ENCODE data around the gene PRSS12.
"Not testable (repeated sequence)": the region's sequence is repeated elsewhere in the genome, so short reads cannot be mapped to it uniquely, and the experiment has no call there.

PRSS12 gene

DNA sequence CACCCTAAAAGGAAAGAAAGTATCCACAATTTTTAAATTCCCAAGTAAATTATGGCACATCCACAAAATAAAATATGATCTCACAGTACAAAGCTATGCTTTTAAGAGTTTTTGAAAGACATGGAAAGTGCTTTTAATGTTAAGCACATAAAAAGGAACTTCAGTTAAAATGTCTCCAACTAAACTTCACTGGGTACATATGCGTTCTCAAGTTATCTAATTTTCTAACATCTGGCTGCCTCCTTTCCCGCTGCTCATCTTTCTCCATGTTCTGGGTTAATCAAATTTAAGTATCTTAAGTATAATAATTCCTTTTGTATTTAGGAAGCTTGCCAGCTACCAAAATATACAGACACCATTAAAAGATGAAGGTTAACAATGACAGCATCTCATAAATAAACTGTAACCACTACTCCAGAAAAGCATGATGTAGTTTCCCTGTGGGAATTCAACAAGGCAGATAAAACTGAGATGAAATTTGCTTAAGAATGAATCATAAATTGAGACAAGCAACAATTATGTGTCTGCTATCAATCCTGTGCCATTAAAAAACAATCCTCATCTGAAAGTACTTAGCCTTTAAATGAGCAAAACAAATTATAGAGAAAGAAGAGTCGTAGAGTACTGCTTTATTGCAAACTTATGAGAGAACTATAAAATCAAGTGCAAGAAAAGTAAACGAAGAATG, 25.1 kb downstream of the PRSS12 start:
- DNase-seq, result no peak

GRCh38 chr4:118326585-118326984, 26.2 kb downstream of the PRSS12 start:
- no peak for DNase-seq

DNA sequence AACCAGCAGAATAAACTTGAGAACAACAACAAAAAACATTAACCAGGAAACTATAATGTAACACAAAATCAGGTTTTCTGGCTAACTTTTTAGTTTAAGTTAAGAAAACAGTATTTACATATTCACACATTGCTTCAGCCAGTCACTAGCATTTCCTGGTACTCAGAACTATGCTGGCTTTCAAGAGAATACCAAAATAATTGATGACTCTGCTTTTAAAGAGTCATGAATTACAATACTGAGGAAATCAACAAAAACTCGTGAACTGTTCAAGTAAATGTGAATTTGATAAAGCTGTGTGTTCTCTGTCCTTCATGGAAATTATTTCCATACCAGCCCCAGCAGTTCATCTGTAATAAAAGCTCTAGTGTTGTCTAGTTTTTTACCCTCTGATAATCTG, 27.4 kb downstream of the PRSS12 start:
- DNase-seq, result no peak

- DNase-seq, result no peak
Observed at GRCh38 chr4:118322831-118323502, 29.8 kb downstream of the PRSS12 start.

GRCh38 chr4:118318931-118319330, 33.9 kb downstream of the PRSS12 start:
- DNase-seq, result no peak

DNA sequence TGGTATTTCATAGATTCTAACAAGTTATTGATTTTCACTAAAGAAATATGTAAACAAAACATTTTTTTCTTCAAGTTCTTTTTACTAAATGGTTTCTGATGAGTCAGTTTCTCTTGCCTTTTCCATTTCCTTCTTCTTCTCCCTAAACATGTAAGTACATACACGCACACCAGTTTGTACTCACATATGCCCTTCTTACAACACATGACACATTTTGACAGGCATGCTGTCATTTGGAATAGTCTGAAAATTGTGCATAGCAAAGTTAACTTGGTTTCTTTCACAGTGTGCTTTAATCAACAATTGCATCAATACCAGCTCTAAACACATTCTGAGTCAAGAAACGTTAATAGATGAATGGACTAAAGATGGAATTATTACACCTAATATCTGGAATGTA, 35.1 kb downstream of the PRSS12 start:
- DNase-seq, result no peak

DNA sequence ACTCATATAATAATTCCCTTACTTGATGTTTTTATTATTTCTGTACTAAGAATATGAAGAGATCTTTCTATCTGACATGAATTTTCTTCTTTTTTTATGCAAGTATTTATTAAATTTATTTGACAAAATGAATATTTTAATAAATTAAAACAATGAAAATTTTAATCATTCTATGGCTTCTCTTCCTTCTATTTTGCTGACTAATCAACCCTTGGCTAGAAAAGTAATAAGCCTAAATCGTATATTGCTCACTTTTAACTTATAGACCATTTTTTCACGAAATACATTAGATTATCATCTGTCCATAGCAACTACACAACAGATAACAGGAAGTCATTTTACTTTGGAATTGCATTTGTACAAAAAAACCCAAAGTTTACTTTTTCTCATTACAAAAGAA, 38.6 kb downstream of the PRSS12 start:
- no peak for DNase-seq

GRCh38 chr4:118313098-118313497, 39.7 kb downstream of the PRSS12 start:
- no peak for DNase-seq

GRCh38 chr4:118308306-118309030, 44.3 kb downstream of the PRSS12 start:
- DNase-seq, result no peak

- no peak for DNase-seq
Observed at GRCh38 chr4:118307643-118308042, 45.2 kb downstream of the PRSS12 start.

- not testable (repeated sequence) for DNase-seq
Observed at GRCh38 chr4:118299619-118300018, 53.2 kb downstream of the PRSS12 start.

- no peak for DNase-seq
Observed at GRCh38 chr4:118296729-118297128, 56.1 kb downstream of the PRSS12 start.

GRCh38 chr4:118290951-118291350, 61.9 kb downstream of the PRSS12 start:
- DNase-seq, result no peak

DNA sequence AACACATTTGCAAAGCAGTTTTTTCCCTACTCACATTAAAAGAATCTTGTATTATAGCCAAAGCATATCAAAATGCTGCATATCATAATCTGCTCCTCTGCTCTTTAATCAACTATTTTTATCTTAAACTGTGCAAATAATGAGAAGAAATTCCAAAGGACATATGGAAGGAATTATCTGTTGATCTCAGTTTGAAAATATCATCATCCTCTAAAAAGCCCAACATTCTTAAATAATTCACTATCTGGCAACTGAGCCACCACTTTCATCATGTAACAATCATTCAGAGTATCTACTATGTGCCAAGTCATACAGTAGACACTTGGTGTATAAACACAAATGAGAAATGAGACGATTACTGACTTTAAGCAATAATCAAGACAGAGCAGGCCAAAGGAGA, 63.0 kb downstream of the PRSS12 start:
- no peak for DNase-seq

DNA sequence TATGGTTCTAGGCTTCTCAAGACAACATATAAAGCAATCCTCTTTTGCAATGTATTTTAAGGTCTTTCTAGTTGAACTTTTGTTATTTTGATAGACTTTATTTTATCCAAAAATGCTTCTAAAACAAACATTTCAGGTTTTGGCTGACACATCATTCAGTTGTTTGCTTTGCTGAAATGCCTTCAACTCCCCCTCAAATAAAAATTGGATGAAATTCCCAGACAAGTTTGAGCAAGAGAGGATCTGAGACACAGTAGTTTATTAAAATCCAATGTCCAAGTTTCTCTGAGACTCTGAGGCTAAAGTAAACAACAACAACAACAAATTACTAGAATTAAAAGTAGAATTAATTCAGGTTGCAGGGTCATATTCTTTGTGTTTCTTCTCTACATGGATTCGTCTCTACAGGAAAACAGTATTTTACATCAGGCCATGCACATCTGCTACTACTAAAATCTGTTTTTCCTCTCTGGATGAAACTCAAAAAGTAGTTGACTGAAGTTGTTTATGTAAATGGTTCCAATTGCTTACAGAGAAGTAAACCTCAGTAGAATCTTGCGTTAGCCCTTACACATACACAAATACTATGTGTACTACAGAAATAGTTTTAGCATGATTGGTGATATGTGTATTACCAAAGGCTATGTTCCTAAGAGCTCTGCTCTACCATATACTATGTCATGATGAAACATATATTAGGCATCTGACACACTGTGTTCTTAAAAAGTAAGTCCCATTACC, 64.9 kb downstream of the PRSS12 start:
- no peak for DNase-seq

DNA sequence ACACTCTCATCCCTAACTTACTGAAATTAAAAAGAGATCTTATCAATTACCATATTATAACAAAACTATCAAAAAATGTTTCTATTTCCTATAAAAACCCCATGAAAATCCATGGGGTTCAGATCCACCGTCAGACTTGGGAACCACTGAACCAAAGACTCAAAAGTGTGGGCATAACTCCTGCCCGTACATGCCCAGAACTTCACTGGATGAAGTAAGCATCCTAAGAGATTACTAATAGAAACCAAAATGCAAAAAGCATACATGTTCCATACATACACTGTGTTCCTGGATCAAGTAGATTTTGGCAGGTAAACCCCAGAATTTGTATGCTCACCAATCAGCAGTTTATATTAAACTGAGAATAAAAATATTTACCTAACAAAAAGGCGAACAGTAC, 66.1 kb downstream of the PRSS12 start:
- DNase-seq, result no peak

DNA sequence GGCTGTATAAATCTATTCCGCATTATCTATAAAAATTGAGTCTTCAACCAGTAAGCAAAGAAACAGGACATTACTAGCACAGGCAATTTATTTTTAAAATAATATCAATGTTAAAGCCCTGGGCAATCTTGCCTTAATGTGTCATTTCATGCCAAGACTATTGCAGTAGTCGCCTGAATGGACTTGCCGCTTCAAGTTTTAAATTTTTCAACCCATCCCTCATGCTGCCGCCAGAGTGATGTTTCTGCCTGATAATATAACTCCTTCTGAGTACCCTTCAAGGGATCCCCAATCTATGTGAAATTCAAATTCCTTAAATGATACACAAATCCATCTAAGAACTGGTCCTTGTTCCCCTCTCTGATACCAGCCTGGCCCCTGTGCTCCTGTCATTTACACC, 66.9 kb downstream of the PRSS12 start:
- DNase-seq, result no peak

- DNase-seq, result no peak
Observed at GRCh38 chr4:118284169-118284568, 68.6 kb downstream of the PRSS12 start.

DNA sequence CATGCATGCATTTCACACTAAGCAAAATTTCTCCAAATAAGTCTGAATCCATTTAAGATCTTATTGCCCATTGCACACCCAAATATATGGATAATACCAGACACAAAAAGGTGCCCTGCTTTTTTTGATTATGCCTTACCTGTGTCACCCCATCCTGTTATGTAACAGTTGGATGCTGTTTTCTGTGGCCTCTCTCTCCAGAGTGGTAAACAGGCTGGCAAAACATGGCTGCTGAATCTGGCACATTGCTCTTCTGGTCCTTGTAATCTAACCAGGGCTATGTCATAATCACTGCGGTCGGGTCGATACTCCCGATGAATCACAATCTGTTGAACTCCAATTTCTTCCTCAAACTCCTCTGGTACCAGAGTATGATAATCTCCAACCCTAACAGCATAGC, 70.1 kb downstream of the PRSS12 start:
- no peak for DNase-seq

DNA sequence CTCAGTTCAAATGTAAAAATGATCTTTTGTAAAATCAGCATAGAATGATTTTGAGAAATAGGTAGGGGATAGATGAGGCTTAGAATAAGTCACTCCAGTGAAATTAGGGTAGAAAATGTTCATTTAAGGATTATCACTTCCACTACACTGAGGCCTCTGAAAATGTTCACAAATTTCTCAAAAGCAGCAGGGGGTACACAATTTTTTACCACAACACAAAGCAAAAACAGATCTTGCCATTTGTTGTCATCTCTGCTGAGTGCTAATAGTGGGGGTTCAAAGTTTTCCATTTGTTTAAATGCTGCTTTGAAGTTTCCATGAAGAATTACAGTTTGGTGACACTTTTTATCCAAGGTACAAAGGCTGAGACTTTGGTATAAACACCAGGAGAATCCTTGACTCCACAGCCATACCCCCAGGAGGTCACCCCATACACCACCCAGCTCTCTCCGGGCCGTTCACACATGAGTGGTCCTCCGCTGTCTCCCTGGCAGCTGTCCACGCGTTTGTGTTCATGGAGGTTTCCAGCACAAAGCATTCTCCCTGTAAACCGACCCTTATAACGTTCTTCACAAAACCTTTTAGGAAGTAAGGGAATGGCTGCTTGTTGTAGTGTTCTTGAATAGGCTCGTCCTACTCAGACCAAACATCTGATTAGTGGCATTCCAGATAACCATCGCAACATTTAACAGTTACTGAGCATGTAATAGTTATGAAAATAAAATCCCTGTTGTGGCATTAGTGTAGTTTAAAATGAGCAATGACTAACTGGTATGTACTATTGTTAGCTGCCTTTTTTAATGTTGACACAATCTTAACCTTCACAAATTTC, 71.0 kb downstream of the PRSS12 start:
- DNase-seq, result no peak

Measured in anterior cingulate cortex (tissue), 58 donors.